ENCODE results near the gene RFX2. TPM values are rescaled to one million over a fixed set of nuclear protein-coding genes. Genes with fewer than 3 reads are reported as not detected.

RFX2 gene
- total RNA-seq, 2 donors from 2014 or later = 12.7 to 16.1 TPM

DNA sequence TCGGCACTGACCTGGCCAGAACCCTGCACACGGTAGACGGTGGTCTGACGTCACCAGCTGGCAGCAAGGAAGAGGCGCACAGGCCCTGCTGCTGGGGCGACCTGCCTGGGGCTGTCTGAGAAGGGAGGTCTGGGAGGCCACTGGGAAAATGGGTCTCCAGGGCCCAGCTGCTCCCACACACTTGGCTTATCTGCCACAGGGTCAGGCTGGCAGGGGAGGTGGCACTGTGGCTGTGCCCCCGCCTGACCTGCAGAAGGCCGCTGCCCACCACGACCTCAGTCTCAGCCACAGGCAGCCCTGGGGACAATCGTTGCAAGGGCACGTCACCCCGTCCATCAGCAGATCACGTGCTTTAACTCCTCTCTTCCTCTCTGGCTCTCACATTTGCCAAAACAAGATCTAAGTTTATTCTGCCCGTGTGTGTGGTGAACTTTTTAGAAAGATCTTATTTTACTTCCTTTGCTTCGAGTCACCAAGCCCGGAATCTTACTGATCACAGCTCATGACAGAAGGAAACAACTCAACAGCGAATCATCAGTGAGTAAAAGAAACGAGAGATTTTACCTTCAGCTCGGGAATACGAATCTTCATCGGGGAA lies 87.1 kb downstream of the RFX2 start:
- H3K27ac ChIP-seq = peak overlapping the region in 1 of 2 donors; percentile 37
- H3K4me3 ChIP-seq = no peak overlapping the region
- no peaks in the 10 kb centered on the region for H3K27me3 ChIP-seq
- no peaks in the 10 kb centered on the region for H3K9me3 ChIP-seq
- TF ChIP-seq, protein P1, sequence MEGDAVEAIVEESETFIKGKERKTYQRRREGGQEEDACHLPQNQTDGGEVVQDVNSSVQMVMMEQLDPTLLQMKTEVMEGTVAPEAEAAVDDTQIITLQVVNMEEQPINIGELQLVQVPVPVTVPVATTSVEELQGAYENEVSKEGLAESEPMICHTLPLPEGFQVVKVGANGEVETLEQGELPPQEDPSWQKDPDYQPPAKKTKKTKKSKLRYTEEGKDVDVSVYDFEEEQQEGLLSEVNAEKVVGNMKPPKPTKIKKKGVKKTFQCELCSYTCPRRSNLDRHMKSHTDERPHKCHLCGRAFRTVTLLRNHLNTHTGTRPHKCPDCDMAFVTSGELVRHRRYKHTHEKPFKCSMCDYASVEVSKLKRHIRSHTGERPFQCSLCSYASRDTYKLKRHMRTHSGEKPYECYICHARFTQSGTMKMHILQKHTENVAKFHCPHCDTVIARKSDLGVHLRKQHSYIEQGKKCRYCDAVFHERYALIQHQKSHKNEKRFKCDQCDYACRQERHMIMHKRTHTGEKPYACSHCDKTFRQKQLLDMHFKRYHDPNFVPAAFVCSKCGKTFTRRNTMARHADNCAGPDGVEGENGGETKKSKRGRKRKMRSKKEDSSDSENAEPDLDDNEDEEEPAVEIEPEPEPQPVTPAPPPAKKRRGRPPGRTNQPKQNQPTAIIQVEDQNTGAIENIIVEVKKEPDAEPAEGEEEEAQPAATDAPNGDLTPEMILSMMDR (IDR thresholded peaks at IDR 0.05) = no peak
- DNase-seq (ENCODE audit: low spot score) = no peak
- peaks cover 0 to 11% of the 10 kb centered on the region in 2 donors for H3K4me1 ChIP-seq
- peaks cover 12% of the 10 kb centered on the region for H3K36me3 ChIP-seq

DNA sequence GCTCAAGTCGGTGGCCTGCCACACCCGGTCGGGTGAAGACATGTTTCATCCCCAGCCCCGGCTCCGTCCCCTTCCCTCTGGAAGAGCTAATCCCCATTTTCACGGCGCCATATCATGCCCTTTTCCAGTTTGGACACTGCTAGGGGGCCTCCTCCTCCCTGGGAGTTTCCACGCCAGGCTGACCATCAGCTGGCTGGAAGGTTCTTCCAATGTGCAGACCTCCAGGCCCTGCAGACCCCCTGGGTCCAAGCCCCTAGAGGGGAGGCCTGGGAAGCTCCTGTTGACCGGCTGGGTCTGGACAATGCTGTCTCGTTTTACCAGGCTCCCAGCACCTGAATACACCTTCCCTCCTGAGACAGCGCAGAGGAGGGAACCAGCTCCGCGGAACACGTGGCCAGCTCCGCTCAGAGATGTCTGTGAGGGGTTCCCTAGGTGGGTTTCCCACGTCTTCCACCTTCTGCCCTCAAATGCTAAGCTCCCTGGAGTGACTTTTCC lies 87.7 kb downstream of the RFX2 start:
- Histone ChIP-seq H3K4me3 (no peak overlapping the region), H3K4me1 (peaks cover 0 to 11% of the 10 kb centered on the region in 2 donors), H3K9me3 (no peaks in the 10 kb centered on the region), H3K27me3 (no peaks in the 10 kb centered on the region), H3K27ac (no peak overlapping the region), H3K36me3 (peaks cover 12% of the 10 kb centered on the region)
- TF ChIP-seq, protein P1 (IDR thresholded peaks at IDR 0.05) = peak in 1 of 2 donors; percentile 29
- DNase-seq (ENCODE audit: low spot score) = no peak

DNA sequence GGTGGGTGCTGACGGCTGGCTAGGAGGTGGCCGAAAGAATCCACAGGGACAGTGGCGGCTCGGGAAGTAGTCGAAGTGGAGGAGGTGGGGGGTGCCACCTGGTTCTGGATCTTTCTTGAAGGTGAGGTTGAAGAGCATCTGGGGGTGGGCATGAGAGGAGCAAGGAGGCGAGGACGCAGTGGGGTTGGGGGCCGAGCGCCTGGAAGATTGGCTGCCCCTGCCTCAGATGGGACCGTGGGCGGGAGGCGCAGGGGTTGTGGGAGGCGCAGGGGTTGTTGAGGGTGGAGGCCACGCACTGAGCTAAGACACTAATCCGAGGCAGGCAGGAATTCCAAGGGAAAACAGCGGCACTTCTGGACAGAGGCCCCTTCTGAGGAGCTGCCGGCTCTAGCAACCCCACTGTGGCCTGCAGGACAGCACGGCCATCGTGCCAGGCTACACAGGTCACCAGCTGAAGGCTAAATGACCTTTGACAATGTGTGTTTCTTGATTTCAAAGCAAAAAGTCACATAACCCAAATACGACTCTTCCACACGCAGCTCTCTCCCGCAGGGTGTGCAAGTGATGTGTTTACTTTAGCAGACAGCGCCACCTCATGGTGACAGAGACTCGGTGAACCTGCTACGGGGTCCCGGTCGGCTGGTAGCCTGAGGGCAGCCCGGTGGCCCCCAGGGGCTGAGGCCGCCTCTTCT lies 88.3 kb downstream of the RFX2 start:
- H3K27me3 ChIP-seq = no peaks in the 10 kb centered on the region
- peak; percentile 80 for DNase-seq (ENCODE audit: low spot score)
- peaks cover 0 to 11% of the 10 kb centered on the region in 2 donors for H3K4me1 ChIP-seq
- H3K36me3 ChIP-seq = peaks cover 12% of the 10 kb centered on the region
- no peak overlapping the region for H3K27ac ChIP-seq
- TF ChIP-seq, protein P1 (IDR thresholded peaks at IDR 0.05) = peak; percentile 62 to 81
- no peaks in the 10 kb centered on the region for H3K9me3 ChIP-seq
- no peak overlapping the region for H3K4me3 ChIP-seq

DNA sequence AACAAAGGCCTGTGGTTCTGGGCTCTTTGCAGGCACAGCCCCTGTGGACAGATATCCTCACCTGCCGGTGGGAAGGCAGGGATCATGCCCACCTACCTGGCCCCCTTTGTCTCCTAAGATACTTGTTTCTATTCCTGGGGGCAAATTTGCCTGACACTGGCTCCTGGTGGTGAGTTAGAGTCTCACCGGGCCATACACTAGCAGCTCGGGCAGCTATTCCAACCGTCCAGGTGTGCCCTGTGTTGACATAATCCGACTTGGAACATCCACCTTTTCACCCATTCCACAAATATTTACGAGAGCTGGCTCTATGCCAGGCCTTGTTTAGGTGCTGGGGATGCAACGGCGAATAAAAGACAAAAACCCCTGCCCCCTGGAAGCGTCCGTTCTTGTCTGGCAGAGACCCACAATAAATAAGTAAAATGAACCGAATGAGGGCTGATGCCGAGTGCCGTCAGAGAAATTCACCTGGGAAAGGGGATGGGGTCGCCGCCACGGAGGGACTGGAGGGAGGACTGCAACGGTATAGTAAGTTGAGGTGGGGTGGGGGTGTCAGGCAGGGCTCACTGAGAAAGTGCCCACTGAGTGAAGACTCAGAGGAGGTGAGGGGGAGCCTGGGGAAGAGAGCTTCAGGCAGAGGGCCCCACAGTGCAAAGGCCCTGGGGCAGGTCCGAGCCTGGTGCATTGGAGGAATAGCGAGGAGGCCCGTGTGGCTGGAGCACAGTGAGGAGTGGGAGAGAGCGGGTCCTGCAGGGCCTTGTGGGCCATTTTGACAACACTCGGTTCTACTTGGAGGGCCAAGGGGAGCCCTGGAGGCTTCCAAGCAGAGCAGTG lies 89.1 kb downstream of the RFX2 start:
- Histone ChIP-seq H3K4me1 (peaks cover 0 to 11% of the 10 kb centered on the region in 2 donors), H3K4me3 (no peak overlapping the region), H3K9me3 (no peaks in the 10 kb centered on the region), H3K27me3 (no peaks in the 10 kb centered on the region), H3K27ac (no peak overlapping the region), H3K36me3 (peaks cover 4% of the 10 kb centered on the region)
- TF ChIP-seq, protein P1 (IDR thresholded peaks at IDR 0.05) = no peak
- DNase-seq (ENCODE audit: low spot score) = no peak

DNA sequence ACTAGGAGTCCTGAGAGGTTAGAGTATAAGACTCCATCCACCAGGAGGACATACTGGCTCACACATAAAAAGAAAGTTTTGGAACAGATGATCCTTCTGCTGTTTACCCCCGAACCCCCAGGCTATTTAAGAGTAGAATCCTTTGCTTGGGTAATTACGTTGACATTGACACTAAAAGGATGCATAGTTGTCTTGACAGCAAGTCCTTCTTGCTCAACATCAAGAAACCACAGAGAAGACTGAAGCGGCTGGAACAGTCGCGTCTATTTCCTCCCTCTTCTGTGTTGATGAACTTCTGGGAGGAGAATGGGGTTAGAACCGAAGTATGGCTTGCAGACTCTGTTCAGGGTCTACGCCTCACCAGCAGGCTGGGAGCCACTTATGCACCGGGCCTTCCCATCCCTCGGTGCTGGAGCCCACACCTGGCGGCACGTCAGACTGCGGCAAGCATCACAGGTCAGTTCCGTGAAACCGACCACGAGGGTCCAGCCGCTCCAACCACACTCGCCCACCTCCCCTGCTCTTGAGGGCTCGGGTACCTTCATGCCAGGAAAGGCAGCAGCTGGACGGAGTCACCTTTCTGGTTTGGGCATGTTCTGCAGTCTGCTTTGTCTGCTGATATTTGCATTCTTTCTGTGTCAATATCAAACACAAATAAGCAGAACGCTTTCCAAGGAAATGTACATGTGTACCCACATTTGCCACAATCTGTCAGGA lies 90.0 kb downstream of the RFX2 start:
- no peak overlapping the region for H3K27ac ChIP-seq
- H3K4me1 ChIP-seq = peaks cover 0 to 11% of the 10 kb centered on the region in 2 donors
- H3K36me3 ChIP-seq = no peaks in the 10 kb centered on the region
- TF ChIP-seq, protein P1 (IDR thresholded peaks at IDR 0.05) = no peak
- no peaks in the 10 kb centered on the region for H3K9me3 ChIP-seq
- no peak overlapping the region for H3K4me3 ChIP-seq
- no peak for DNase-seq (ENCODE audit: low spot score)
- H3K27me3 ChIP-seq = no peaks in the 10 kb centered on the region
